Measurements from ENCODE around the gene MYO1D. TPM values are rescaled to one million over a fixed set of nuclear protein-coding genes. Genes with fewer than 3 reads are reported as not detected.

MYO1D gene
- total and polyA plus RNA-seq, 5 donors from 2014 or later: 1.5 to 8.2 (median 2.7) TPM

DNA sequence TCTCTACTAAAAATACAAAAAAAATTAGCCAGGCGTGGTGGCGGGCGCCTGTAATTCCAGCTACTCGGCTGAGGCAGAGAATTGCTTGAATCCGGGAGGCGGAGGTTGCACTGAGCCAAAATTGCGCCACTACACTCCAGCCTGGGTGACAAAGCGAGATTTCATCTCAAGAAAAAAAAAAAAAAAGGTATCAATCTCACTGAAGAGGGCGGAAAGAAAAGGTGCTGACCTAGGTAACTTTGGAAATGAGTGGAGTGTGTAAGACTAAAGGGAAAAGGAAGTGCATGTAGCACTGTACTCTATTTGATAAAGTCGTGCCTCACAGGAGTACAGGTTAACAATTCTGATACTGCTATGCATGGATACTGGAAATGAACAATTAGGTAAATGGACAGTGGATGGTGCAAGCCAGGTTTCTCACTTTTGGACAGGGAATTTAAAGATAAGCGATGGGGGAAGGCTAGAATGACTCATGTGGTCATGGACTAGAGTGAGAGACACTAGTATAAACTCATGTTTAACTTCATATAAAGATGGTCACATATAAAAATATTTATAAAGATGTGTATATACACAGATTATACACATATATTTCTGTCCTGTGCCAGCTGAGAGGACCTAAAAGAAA is 247.2 kb downstream of the MYO1D start:
- Histone ChIP-seq H3K9me3 (ENCODE audit: control insufficient read depth in 2 of 2, low read length in 2 of 2) (no peaks in the 10 kb centered on the region), H3K27me3 (ENCODE audit: control insufficient read depth, insufficient read depth, low read length) (no peaks in the 10 kb centered on the region), H3K27ac (ENCODE audit: insufficient read depth, low read length, poor library complexity, severe bottlenecking) (no peak overlapping the region), H3K4me3 (ENCODE audit: low read depth, low read length) (no peak overlapping the region), H3K4me1 (ENCODE audit: control insufficient read depth, insufficient read depth, low read length, poor library complexity, severe bottlenecking) (no peaks in the 10 kb centered on the region), H3K36me3 (ENCODE audit: control insufficient read depth, insufficient read depth, low read length) (no peaks in the 10 kb centered on the region)
- DNase-seq: no peak
- peaks cover 3% of the 10 kb centered on the region for H3K36me3 Mint-ChIP-seq
- no peak for ATAC-seq (ENCODE audit: low read depth in 2 of 2)
- no peak overlapping the region for H3K27ac Mint-ChIP-seq
- H3K4me3 Mint-ChIP-seq: no peak overlapping the region
- H3K27me3 Mint-ChIP-seq: no peaks in the 10 kb centered on the region
- no peaks in the 10 kb centered on the region for H3K9me3 Mint-ChIP-seq
- peaks cover 0 to 5% (median 0%) of the 10 kb centered on the region in 4 donors for H3K4me1 Mint-ChIP-seq

DNA sequence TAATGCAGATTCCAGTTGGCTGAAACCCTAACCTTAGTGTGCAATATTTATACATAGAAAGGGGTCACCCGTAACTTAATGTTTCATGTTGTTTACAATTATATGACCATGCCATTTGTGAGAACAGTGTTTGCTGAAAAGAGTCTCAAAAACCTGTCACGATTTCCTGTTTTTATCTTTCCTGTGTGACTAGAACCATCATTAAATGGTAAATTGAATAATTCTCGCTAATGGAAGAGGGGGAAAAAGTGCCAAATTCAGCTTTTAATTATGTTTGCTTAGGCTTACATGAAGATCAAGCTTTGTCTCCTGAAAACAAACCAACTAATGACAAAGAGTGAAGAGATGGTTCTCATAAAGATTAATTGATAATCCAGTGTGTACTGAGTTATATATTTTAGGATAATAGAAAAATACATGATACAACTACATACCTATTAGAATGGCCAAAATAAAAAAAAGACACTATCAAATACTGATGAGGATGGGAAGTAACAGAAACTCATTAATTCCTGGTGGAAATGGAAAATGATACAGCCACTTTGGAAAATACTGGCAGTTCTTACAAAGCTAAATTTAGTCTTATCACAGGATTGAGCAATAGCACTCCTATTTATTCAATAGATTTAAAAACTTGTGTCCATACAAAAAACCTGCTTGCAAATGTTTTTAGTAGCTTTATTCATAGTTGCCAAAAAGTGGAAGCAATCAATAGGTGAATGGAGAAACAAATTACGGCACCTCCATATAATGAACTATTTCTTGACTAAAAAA is 248.5 kb downstream of the MYO1D start:
- no peak for DNase-seq
- H3K27me3 Mint-ChIP-seq: no peaks in the 10 kb centered on the region
- no peak overlapping the region for H3K4me3 Mint-ChIP-seq
- no peak overlapping the region for H3K27ac Mint-ChIP-seq
- Histone ChIP-seq H3K27ac (ENCODE audit: insufficient read depth, low read length, poor library complexity, severe bottlenecking) (no peak overlapping the region), H3K36me3 (ENCODE audit: control insufficient read depth, insufficient read depth, low read length) (no peaks in the 10 kb centered on the region), H3K4me1 (ENCODE audit: control insufficient read depth, insufficient read depth, low read length, poor library complexity, severe bottlenecking) (no peaks in the 10 kb centered on the region), H3K4me3 (ENCODE audit: low read depth, low read length) (no peak overlapping the region), H3K9me3 (ENCODE audit: control insufficient read depth in 2 of 2, low read length in 2 of 2) (no peaks in the 10 kb centered on the region), H3K27me3 (ENCODE audit: control insufficient read depth, insufficient read depth, low read length) (no peaks in the 10 kb centered on the region)
- ATAC-seq (ENCODE audit: low read depth in 2 of 2): no peak
- peaks cover 0 to 5% (median 0%) of the 10 kb centered on the region in 4 donors for H3K4me1 Mint-ChIP-seq
- H3K9me3 Mint-ChIP-seq: no peaks in the 10 kb centered on the region
- H3K36me3 Mint-ChIP-seq: peaks cover 3% of the 10 kb centered on the region

DNA sequence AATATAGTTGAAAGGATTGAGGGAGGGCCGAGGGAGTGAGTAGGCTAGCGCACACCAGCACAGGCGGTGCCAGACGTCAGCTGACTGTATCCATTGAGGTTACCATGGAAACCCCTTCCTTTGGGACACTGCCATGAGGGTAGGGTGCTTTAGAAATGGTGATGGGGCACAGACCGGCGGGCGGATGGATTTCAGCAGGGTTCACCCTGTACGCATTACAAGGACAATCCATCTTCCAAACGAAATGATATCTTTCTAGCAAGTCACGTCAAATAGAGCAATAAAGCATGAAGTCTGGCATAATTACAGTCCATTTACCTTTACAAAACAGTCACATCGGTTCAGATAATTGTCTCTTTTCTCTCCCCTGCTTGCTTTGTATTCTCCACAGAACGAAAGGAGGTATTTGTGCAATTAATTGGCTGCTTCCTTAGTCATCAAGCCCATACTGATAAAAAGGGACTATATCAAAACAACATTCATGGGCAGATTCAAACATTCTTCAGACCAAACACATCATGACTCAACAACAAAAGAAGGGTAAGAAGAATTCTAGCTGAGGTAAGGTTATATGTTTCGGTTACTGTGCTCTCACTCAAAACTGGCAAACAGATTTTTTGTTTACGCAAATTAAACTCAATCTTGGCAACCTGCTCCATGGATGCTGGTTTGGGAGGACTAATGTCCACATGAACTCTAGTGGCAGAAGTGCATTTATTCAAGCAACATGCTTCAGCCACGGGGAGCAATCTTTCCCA is 249.5 kb downstream of the MYO1D start:
- H3K27me3 ChIP-seq (ENCODE audit: control insufficient read depth, insufficient read depth, low read length): no peaks in the 10 kb centered on the region
- Mint-ChIP-seq H3K27me3 (no peaks in the 10 kb centered on the region), H3K4me3 (no peak overlapping the region), H3K4me1 (peaks cover 0 to 5% (median 0%) of the 10 kb centered on the region in 4 donors), H3K9me3 (no peaks in the 10 kb centered on the region), H3K36me3 (peaks cover 3% of the 10 kb centered on the region), H3K27ac (no peak overlapping the region)
- no peaks in the 10 kb centered on the region for H3K9me3 ChIP-seq (ENCODE audit: control insufficient read depth in 2 of 2, low read length in 2 of 2)
- H3K27ac ChIP-seq (ENCODE audit: insufficient read depth, low read length, poor library complexity, severe bottlenecking): no peak overlapping the region
- ATAC-seq (ENCODE audit: low read depth in 2 of 2) (no peak), DNase-seq (no peak)
- no peaks in the 10 kb centered on the region for H3K36me3 ChIP-seq (ENCODE audit: control insufficient read depth, insufficient read depth, low read length)
- no peak overlapping the region for H3K4me3 ChIP-seq (ENCODE audit: low read depth, low read length)
- H3K4me1 ChIP-seq (ENCODE audit: control insufficient read depth, insufficient read depth, low read length, poor library complexity, severe bottlenecking): no peaks in the 10 kb centered on the region

DNA sequence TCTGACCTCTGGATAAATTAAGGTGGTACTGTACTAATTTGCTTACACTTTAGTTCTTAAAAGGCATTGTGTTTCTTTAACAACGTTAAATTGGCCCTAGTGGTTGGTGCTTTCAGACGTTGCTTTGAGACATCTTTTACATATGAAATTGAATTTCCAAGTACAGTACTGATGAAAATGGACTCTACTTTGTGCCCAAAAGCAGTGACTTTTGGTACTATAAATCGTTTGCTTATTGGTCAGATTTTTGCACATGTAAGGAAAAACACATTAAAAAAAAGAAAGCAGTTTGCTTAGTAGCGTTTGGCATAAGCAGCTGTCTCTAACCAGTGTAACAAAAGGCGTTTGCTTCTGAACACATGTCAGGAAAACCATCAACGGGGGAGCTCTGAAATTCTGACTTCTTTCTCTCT is 250.5 kb downstream of the MYO1D start:
- H3K9me3 ChIP-seq (ENCODE audit: control insufficient read depth in 2 of 2, low read length in 2 of 2): no peaks in the 10 kb centered on the region
- Mint-ChIP-seq H3K27ac (no peak overlapping the region), H3K4me1 (peaks cover 0 to 5% (median 0%) of the 10 kb centered on the region in 4 donors), H3K9me3 (no peaks in the 10 kb centered on the region), H3K36me3 (peaks cover 3% of the 10 kb centered on the region), H3K27me3 (no peaks in the 10 kb centered on the region), H3K4me3 (no peak overlapping the region)
- H3K27me3 ChIP-seq (ENCODE audit: control insufficient read depth, insufficient read depth, low read length): no peaks in the 10 kb centered on the region
- H3K4me3 ChIP-seq (ENCODE audit: low read depth, low read length): no peak overlapping the region
- no peak overlapping the region for H3K27ac ChIP-seq (ENCODE audit: insufficient read depth, low read length, poor library complexity, severe bottlenecking)
- no peaks in the 10 kb centered on the region for H3K36me3 ChIP-seq (ENCODE audit: control insufficient read depth, insufficient read depth, low read length)
- no peaks in the 10 kb centered on the region for H3K4me1 ChIP-seq (ENCODE audit: control insufficient read depth, insufficient read depth, low read length, poor library complexity, severe bottlenecking)
- DNase-seq (no peak), ATAC-seq (ENCODE audit: low read depth in 2 of 2) (no peak)

DNA sequence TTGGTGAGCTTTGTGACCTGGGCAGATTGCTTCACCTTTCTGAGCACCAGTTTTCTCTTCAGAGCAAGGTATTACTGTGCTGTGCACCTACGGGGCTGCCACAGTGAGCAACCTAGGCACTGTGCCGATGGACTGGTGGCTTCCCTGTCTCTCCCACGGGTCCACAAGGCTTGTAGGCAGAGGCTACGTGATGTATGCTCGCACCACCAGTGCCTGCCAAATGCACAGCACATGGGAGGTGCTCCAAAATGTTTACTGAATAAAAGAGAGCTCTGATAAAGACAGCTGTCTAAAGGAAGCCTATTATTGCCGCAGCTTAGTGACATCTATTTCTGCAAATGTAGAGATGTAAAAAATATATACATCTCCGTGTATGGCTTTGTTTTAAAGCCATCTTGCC is 251.0 kb downstream of the MYO1D start:
- H3K27me3 Mint-ChIP-seq: no peaks in the 10 kb centered on the region
- H3K9me3 Mint-ChIP-seq: no peaks in the 10 kb centered on the region
- DNase-seq (no peak), ATAC-seq (ENCODE audit: low read depth in 2 of 2) (no peak)
- peaks cover 0 to 5% (median 0%) of the 10 kb centered on the region in 4 donors for H3K4me1 Mint-ChIP-seq
- H3K27ac Mint-ChIP-seq: no peak overlapping the region
- Histone ChIP-seq H3K4me1 (ENCODE audit: control insufficient read depth, insufficient read depth, low read length, poor library complexity, severe bottlenecking) (no peaks in the 10 kb centered on the region), H3K36me3 (ENCODE audit: control insufficient read depth, insufficient read depth, low read length) (no peaks in the 10 kb centered on the region), H3K4me3 (ENCODE audit: low read depth, low read length) (no peak overlapping the region), H3K9me3 (ENCODE audit: control insufficient read depth in 2 of 2, low read length in 2 of 2) (no peaks in the 10 kb centered on the region), H3K27me3 (ENCODE audit: control insufficient read depth, insufficient read depth, low read length) (no peaks in the 10 kb centered on the region), H3K27ac (ENCODE audit: insufficient read depth, low read length, poor library complexity, severe bottlenecking) (no peak overlapping the region)
- H3K36me3 Mint-ChIP-seq: peaks cover 3% of the 10 kb centered on the region
- H3K4me3 Mint-ChIP-seq: no peak overlapping the region

DNA sequence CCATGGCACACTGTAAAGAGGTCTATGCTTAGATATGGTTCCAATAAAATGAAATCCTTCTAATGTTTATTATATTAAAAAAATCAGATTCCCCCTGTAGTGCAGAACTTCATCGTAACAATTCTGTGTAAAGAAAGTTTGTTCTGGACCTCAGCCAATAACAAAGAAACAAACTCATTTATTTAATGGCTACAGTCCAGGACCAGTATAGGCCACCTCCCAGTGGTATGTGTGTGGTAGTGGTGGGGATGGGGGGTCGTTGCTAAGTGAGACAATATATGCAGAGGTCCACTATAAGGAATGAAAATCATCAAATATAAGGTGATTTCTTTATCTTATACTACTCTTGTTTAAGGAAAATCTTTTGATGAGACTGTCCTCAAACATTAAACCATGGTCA is 253.7 kb downstream of the MYO1D start:
- Mint-ChIP-seq H3K27ac (no peak overlapping the region), H3K4me1 (no peaks in the 10 kb centered on the region), H3K4me3 (no peak overlapping the region), H3K36me3 (no peaks in the 10 kb centered on the region), H3K27me3 (no peaks in the 10 kb centered on the region), H3K9me3 (no peaks in the 10 kb centered on the region)
- ATAC-seq (ENCODE audit: low read depth in 2 of 2): no peak
- DNase-seq: no peak
- Histone ChIP-seq H3K4me3 (ENCODE audit: low read depth, low read length) (no peak overlapping the region), H3K27ac (ENCODE audit: insufficient read depth, low read length, poor library complexity, severe bottlenecking) (no peak overlapping the region), H3K36me3 (ENCODE audit: control insufficient read depth, insufficient read depth, low read length) (no peaks in the 10 kb centered on the region), H3K4me1 (ENCODE audit: control insufficient read depth, insufficient read depth, low read length, poor library complexity, severe bottlenecking) (no peaks in the 10 kb centered on the region), H3K27me3 (ENCODE audit: control insufficient read depth, insufficient read depth, low read length) (no peaks in the 10 kb centered on the region), H3K9me3 (ENCODE audit: control insufficient read depth in 2 of 2, low read length in 2 of 2) (no peaks in the 10 kb centered on the region)

DNA sequence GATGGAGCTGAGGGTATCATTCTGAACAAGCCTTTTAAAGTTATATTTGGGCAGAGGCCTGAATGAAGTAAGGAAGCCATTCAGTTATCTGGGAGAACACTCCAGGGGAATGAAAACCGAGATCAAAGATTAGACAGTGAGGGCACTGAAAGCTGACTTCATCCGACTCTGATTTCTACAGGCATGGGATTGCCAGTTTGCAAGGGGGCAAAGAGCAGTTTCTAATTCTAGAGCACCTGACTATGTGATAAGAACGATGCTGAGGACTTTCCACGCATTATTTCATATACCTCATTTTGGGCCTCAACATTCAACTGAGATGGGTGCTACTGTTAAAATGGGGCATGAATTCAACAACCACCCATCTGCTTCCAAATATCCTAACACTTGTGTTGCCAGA is 254.4 kb downstream of the MYO1D start:
- Histone ChIP-seq H3K36me3 (ENCODE audit: control insufficient read depth, insufficient read depth, low read length) (no peaks in the 10 kb centered on the region), H3K4me3 (ENCODE audit: low read depth, low read length) (no peak overlapping the region), H3K9me3 (ENCODE audit: control insufficient read depth in 2 of 2, low read length in 2 of 2) (no peaks in the 10 kb centered on the region), H3K4me1 (ENCODE audit: control insufficient read depth, insufficient read depth, low read length, poor library complexity, severe bottlenecking) (no peaks in the 10 kb centered on the region), H3K27me3 (ENCODE audit: control insufficient read depth, insufficient read depth, low read length) (no peaks in the 10 kb centered on the region), H3K27ac (ENCODE audit: insufficient read depth, low read length, poor library complexity, severe bottlenecking) (no peak overlapping the region)
- ATAC-seq (ENCODE audit: low read depth in 2 of 2): no peak
- DNase-seq: no peak
- H3K9me3 Mint-ChIP-seq: no peaks in the 10 kb centered on the region
- no peaks in the 10 kb centered on the region for H3K4me1 Mint-ChIP-seq
- H3K27me3 Mint-ChIP-seq: no peaks in the 10 kb centered on the region
- H3K4me3 Mint-ChIP-seq: no peak overlapping the region
- H3K27ac Mint-ChIP-seq: no peak overlapping the region
- H3K36me3 Mint-ChIP-seq: no peaks in the 10 kb centered on the region
